H1 (cell line): ENCODE data around the gene SHROOM4.

ENCODE experiments used
- CREB1 ChIP-seq: IDR thresholded peaks from 2 replicates; pipeline ENCODE4 v1.6.1; 2012; ENCODE audit warnings: inconsistent platforms
- EZH2 ChIP-seq: fragments of 200-600 bp; sonication (generic); IDR thresholded peaks from 2 replicates; pipeline ENCODE4 v1.7.1; 2012; ENCODE audit warnings: low read depth, mild to moderate bottlenecking, moderate library complexity, low read length, inconsistent platforms; ENCODE audit not compliant: severe bottlenecking
- NANOG ChIP-seq: IDR thresholded peaks from 2 replicates; pipeline ENCODE4 v1.6.1; 2011; ENCODE audit warnings: low read length, low read depth, mild to moderate bottlenecking, inconsistent platforms; ENCODE audit not compliant: insufficient read depth, poor library complexity, severe bottlenecking
- POLR2A ChIP-seq, 2 experiments: IDR thresholded peaks; 1 replicate in 1 of 2; 2 replicates in 1 of 2; pipeline ENCODE4 v1.6.1; 2011; ENCODE audit warnings: low read depth in 2 of 2, low read length in 2 of 2, mild to moderate bottlenecking in 2 of 2; ENCODE audit errors: control extremely low read depth in 1 of 2
- POLR2AphosphoS5 ChIP-seq: IDR thresholded peaks from 2 replicates; pipeline ENCODE4 v1.6.1; 2011; ENCODE audit warnings: low read depth, low read length
- TF ChIP-seq, protein P1 (sequence below), 3 experiments: IDR thresholded peaks; 1 replicate in 2 of 3; 2 replicates in 1 of 3; pipeline versions ENCODE4 v1.5.1 to v1.6.1; 2011; ENCODE audit warnings: low read length in 3 of 3, mild to moderate bottlenecking in 3 of 3, inconsistent platforms in 2 of 3, low read depth in 1 of 3, moderate library complexity in 1 of 3; ENCODE audit not compliant: insufficient read depth in 1 of 3; ENCODE audit errors: control extremely low read depth in 1 of 3
- TF ChIP-seq, protein P2 (sequence below): IDR thresholded peaks from 2 replicates; pipeline ENCODE4 v1.6.1; 2012; ENCODE audit warnings: inconsistent platforms

DNA sequence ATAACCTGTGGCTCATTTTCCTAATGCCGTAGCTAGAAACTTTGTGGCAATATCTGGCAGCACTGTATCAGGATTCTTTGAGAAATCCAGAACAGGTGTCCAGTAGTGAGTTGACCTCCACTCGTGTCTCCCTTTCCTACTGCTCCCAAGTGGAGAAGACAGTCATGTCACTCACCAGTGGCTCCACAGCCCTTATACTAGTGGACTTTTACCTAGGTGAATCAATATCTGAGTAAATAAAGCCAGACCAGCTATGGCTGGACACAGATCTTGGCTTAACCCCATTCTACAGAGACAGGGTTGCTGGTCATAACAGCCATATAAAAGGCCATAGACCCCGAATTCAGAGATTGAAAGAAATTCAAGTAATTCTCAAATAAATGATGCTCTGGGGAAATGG is 46.5 kb upstream of the SHROOM4 start:
- TF ChIP-seq POLR2AphosphoS5 (no peak), CREB1 (no peak), EZH2 (no peak), POLR2A (IDR thresholded peaks at IDR 0.05; ENCODE audit: control extremely low read depth in 1 of 2, low read depth in 2 of 2, low read length in 2 of 2) (no peak), NANOG (no peak)
- TF ChIP-seq, protein P1, sequence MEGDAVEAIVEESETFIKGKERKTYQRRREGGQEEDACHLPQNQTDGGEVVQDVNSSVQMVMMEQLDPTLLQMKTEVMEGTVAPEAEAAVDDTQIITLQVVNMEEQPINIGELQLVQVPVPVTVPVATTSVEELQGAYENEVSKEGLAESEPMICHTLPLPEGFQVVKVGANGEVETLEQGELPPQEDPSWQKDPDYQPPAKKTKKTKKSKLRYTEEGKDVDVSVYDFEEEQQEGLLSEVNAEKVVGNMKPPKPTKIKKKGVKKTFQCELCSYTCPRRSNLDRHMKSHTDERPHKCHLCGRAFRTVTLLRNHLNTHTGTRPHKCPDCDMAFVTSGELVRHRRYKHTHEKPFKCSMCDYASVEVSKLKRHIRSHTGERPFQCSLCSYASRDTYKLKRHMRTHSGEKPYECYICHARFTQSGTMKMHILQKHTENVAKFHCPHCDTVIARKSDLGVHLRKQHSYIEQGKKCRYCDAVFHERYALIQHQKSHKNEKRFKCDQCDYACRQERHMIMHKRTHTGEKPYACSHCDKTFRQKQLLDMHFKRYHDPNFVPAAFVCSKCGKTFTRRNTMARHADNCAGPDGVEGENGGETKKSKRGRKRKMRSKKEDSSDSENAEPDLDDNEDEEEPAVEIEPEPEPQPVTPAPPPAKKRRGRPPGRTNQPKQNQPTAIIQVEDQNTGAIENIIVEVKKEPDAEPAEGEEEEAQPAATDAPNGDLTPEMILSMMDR (IDR thresholded peaks at IDR 0.05; ENCODE audit: control extremely low read depth in 1 of 3, insufficient read depth in 1 of 3, low read depth in 1 of 3, low read length in 3 of 3) = no peak
- TF ChIP-seq, protein P2, sequence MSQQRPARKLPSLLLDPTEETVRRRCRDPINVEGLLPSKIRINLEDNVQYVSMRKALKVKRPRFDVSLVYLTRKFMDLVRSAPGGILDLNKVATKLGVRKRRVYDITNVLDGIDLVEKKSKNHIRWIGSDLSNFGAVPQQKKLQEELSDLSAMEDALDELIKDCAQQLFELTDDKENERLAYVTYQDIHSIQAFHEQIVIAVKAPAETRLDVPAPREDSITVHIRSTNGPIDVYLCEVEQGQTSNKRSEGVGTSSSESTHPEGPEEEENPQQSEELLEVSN = no peak
